H9 (cell line): ENCODE results near the gene TMEM167B. TPM values are rescaled to one million over a fixed set of nuclear protein-coding genes. Genes with fewer than 3 reads are reported as not detected.

Experiments
- DNase-seq: peaks from one replicate; pipeline ENCODE4 v3.0.0-alpha.2; 2017
- H2AFZ ChIP-seq: one replicate; pipeline ENCODE4 v1.6.1; 2013; ENCODE audit warnings: mild to moderate bottlenecking, low read length, control low read depth, moderate library complexity
- H2AK5ac ChIP-seq: 2 replicates; pipeline ENCODE4 v1.6.1; 2013; ENCODE audit warnings: low read length, control low read depth, mixed read lengths; ENCODE audit not compliant: insufficient read length
- H2BK120ac ChIP-seq: one replicate; pipeline ENCODE4 v1.6.1; 2013; ENCODE audit warnings: low read depth, mild to moderate bottlenecking, low read length, control low read depth, inconsistent platforms; ENCODE audit not compliant: poor library complexity, severe bottlenecking
- H2BK12ac ChIP-seq: 2 replicates; pipeline ENCODE4 v1.6.1; 2013; ENCODE audit warnings: low read length, control low read depth, mixed read lengths, low read depth; ENCODE audit not compliant: insufficient read length
- H2BK15ac ChIP-seq: 2 replicates; pipeline ENCODE4 v1.6.1; 2013; ENCODE audit warnings: low read depth, low read length, control low read depth
- H2BK20ac ChIP-seq: one replicate; pipeline ENCODE4 v1.6.1; 2013; ENCODE audit warnings: low read depth, mild to moderate bottlenecking, low read length, control low read depth, inconsistent platforms; ENCODE audit not compliant: poor library complexity, severe bottlenecking
- H2BK5ac ChIP-seq: 2 replicates; pipeline ENCODE4 v1.6.1; 2013; ENCODE audit warnings: low read length, control low read depth, mixed read lengths; ENCODE audit not compliant: insufficient read length
- H3K14ac ChIP-seq: 2 replicates; pipeline ENCODE4 v1.6.1; 2013; ENCODE audit warnings: low read length, control low read depth; ENCODE audit not compliant: insufficient read depth
- H3K18ac ChIP-seq: 2 replicates; pipeline ENCODE4 v1.6.1; 2013; ENCODE audit warnings: low read depth, mild to moderate bottlenecking, mixed read lengths, low read length, control low read depth; ENCODE audit not compliant: insufficient read length
- H3K23ac ChIP-seq: 2 replicates; pipeline ENCODE4 v1.6.1; 2013; ENCODE audit warnings: low read length, control low read depth, mixed read lengths, low read depth; ENCODE audit not compliant: insufficient read length
- H3K23me2 ChIP-seq: 2 replicates; pipeline ENCODE4 v1.6.1; 2013; ENCODE audit warnings: low read depth, mild to moderate bottlenecking, mixed read lengths, low read length, control low read depth; ENCODE audit not compliant: insufficient read length, poor library complexity, severe bottlenecking
- H3K27ac ChIP-seq: 2 replicates; pipeline ENCODE4 v1.5.1; 2013; ENCODE audit warnings: low read length, control low read depth, mixed read lengths, low read depth; ENCODE audit not compliant: insufficient read length
- H3K27me3 ChIP-seq: 2 replicates; pipeline ENCODE4 v1.6.1; 2013; ENCODE audit warnings: low read length, control low read depth, inconsistent platforms; ENCODE audit not compliant: insufficient read depth
- H3K4ac ChIP-seq: 2 replicates; pipeline ENCODE4 v1.6.1; 2013; ENCODE audit warnings: low read depth, mild to moderate bottlenecking, control low read depth, inconsistent platforms, low read length, moderate library complexity
- H3K4me1 ChIP-seq: 2 replicates; pipeline ENCODE4 v1.6.1; 2013; ENCODE audit warnings: low read length, control low read depth, inconsistent platforms; ENCODE audit not compliant: insufficient read depth
- H3K4me2 ChIP-seq: 2 replicates; pipeline ENCODE4 v1.6.1; 2013; ENCODE audit warnings: low read length, control low read depth, mixed read lengths; ENCODE audit not compliant: insufficient read length, insufficient read depth
- H3K56ac ChIP-seq: 2 replicates; pipeline ENCODE4 v1.6.1; 2013; ENCODE audit warnings: low read depth, mild to moderate bottlenecking, mixed read lengths, low read length, control low read depth; ENCODE audit not compliant: insufficient read length
- H3K79me1 ChIP-seq: 2 replicates; pipeline ENCODE4 v1.6.1; 2013; ENCODE audit warnings: low read depth, mild to moderate bottlenecking, moderate library complexity, low read length, control low read depth, inconsistent platforms; ENCODE audit not compliant: insufficient read depth, poor library complexity, severe bottlenecking
- H3K79me2 ChIP-seq: 2 replicates; pipeline ENCODE4 v1.6.1; 2013; ENCODE audit warnings: low read length, control low read depth, inconsistent platforms; ENCODE audit not compliant: insufficient read depth
- H3K9ac ChIP-seq: 2 replicates; pipeline ENCODE4 v1.6.1; 2013; ENCODE audit warnings: low read length, control low read depth, mixed read lengths; ENCODE audit not compliant: insufficient read length; ENCODE audit errors: extremely low read depth
- H3K9me3 ChIP-seq: one replicate; pipeline ENCODE4 v1.6.1; 2013; ENCODE audit warnings: low read depth, low read length, inconsistent platforms; ENCODE audit not compliant: control insufficient read depth
- H3T11ph ChIP-seq: one replicate; pipeline ENCODE4 v1.6.1; 2013; ENCODE audit warnings: mild to moderate bottlenecking, low read length, control low read depth, inconsistent platforms
- H4K20me1 ChIP-seq: one replicate; pipeline ENCODE4 v1.6.1; 2013; ENCODE audit not compliant: control insufficient read depth, insufficient read length, insufficient read depth
- H4K5ac ChIP-seq: 2 replicates; pipeline ENCODE4 v1.6.1; 2013; ENCODE audit warnings: low read depth, mild to moderate bottlenecking, mixed read lengths, low read length, control low read depth; ENCODE audit not compliant: insufficient read length
- H4K8ac ChIP-seq: replicated peaks from 2 replicates; pipeline ENCODE4 v1.6.1; 2013; ENCODE audit warnings: low read length, control low read depth, mixed read lengths, low read depth; ENCODE audit not compliant: insufficient read length
- H4K91ac ChIP-seq: 2 replicates; pipeline ENCODE4 v1.6.1; 2013; ENCODE audit warnings: low read depth, mild to moderate bottlenecking, moderate library complexity, mixed read lengths, low read length, control low read depth; ENCODE audit not compliant: insufficient read length
- H3K27ac Mint-ChIP-seq, 3 experiments: 2 replicates in 2 of 3; 3 replicates in 1 of 3; pipeline ENCODE4 v1.8.0; 2020 to 2021; ENCODE audit warnings: mixed read lengths in 3 of 3, mild to moderate bottlenecking in 1 of 3, moderate library complexity in 1 of 3
- H3K27me3 Mint-ChIP-seq: 2 replicates; pipeline ENCODE4 v1.8.0; 2021; ENCODE audit warnings: low read depth, mild to moderate bottlenecking, moderate library complexity, mixed read lengths
- H3K36me3 Mint-ChIP-seq, 3 experiments: 2 replicates in 2 of 3; 3 replicates in 1 of 3; pipeline ENCODE4 v1.8.0; 2020 to 2021; ENCODE audit warnings: low read depth in 3 of 3, mixed read lengths in 3 of 3; ENCODE audit not compliant: insufficient read depth in 1 of 3
- H3K4me1 Mint-ChIP-seq, 2 experiments: 2 replicates each; pipeline ENCODE4 v1.8.0; 2020; ENCODE audit warnings: mixed read lengths in 2 of 2
- H3K4me3 Mint-ChIP-seq, 2 experiments: 2 replicates in 1 of 2; 3 replicates in 1 of 2; pipeline ENCODE4 v1.8.0; 2020 to 2021; ENCODE audit warnings: mild to moderate bottlenecking in 2 of 2, mixed read lengths in 2 of 2, moderate library complexity in 1 of 2
- H3K9me3 Mint-ChIP-seq, 2 experiments: 2 replicates in 1 of 2; 3 replicates in 1 of 2; pipeline ENCODE4 v1.8.0; 2020; ENCODE audit warnings: mild to moderate bottlenecking in 2 of 2, mixed read lengths in 2 of 2, moderate library complexity in 1 of 2
- WGBS: extraction: QIAGEN DNeasy Blood & Tissue Kit; methylation state at CpG from one replicate; pipeline ENCODE4 v1.1.7; 2013; ENCODE audit warnings: missing lambda C conversion rate, low lambda C conversion rate, mixed read lengths; ENCODE audit not compliant: insufficient read length; ENCODE audit errors: extremely low coverage; 5-methylcytosine and 5-hydroxymethylcytosine counted together
- total RNA-seq: library from RNA; stranded (reverse); gene quantifications from 2 replicates; pipeline ENCODE4 v1.2.1, GENCODE V29; 2021
- TF ChIP-seq, protein P1 (sequence below): fragments of 200-600 bp; sonication (generic); conservative IDR thresholded peaks from 3 replicates; pipeline ENCODE4 v1.8.0; 2021; ENCODE audit warnings: antibody characterized with exemption, mild to moderate bottlenecking

The TMEM167B gene
- total RNA-seq, 1 experiment from 2014 or later = 13.9 TPM

DNA sequence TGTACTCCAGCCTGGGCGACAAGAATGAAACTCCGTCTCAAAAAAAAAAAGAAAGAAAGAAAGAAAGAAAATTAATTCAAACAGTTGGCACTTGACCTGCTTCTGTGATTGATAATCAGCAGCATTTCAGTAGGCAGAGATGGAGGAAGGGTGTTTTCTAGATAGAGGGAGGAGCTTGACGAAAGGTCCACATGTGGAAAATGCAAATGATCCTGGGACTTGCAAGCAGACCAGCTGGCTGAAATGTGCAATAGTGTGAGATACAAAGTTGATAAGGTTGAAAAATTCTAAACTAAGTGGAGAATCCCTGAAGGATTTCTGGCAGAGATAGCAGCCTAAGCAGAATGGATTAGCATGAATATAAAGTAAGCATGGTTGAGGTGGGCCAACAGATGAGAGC, 27.5 kb downstream of the TMEM167B start:
- Histone ChIP-seq H3K18ac (no peak overlapping the region), H3K56ac (no peak overlapping the region), H3K27ac (no peak overlapping the region), H2AFZ (no peak overlapping the region), H3K4me1 (no peaks in the 10 kb centered on the region), H3K4me2 (no peak overlapping the region), H3T11ph (no peak overlapping the region), H3K9me3 (no peaks in the 10 kb centered on the region), H3K23ac (no peak overlapping the region), H3K79me1 (no peaks in the 10 kb centered on the region), H3K79me2 (no peaks in the 10 kb centered on the region), H3K27me3 (peaks cover 19% of the 10 kb centered on the region; the same call in 1 of the 2 replicates), H3K23me2 (peaks cover 13% of the 10 kb centered on the region), H2BK120ac (no peak overlapping the region), H4K5ac (no peak overlapping the region), H2BK12ac (no peak overlapping the region), H4K91ac (no peak overlapping the region), H4K8ac (no peak overlapping the region), H3K9ac (no peak overlapping the region), H4K20me1 (no peaks in the 10 kb centered on the region), H2AK5ac (no peak overlapping the region), H2BK20ac (no peak overlapping the region), H3K4ac (no peak overlapping the region), H2BK15ac (no peak overlapping the region), H3K14ac (no peak overlapping the region), H2BK5ac (no peak overlapping the region)
- WGBS = no CpG with 5 or more reads among the region's 3 CpGs
- peaks cover 46% of the 10 kb centered on the region for H3K27me3 Mint-ChIP-seq
- H3K36me3 Mint-ChIP-seq = no peaks in the 10 kb centered on the region
- TF ChIP-seq, protein P1, sequence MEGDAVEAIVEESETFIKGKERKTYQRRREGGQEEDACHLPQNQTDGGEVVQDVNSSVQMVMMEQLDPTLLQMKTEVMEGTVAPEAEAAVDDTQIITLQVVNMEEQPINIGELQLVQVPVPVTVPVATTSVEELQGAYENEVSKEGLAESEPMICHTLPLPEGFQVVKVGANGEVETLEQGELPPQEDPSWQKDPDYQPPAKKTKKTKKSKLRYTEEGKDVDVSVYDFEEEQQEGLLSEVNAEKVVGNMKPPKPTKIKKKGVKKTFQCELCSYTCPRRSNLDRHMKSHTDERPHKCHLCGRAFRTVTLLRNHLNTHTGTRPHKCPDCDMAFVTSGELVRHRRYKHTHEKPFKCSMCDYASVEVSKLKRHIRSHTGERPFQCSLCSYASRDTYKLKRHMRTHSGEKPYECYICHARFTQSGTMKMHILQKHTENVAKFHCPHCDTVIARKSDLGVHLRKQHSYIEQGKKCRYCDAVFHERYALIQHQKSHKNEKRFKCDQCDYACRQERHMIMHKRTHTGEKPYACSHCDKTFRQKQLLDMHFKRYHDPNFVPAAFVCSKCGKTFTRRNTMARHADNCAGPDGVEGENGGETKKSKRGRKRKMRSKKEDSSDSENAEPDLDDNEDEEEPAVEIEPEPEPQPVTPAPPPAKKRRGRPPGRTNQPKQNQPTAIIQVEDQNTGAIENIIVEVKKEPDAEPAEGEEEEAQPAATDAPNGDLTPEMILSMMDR = no peak
- H3K4me3 Mint-ChIP-seq = no peak overlapping the region
- no peak overlapping the region for H3K27ac Mint-ChIP-seq
- H3K9me3 Mint-ChIP-seq = no peaks in the 10 kb centered on the region; a peak in 1 of 5 replicates
- H3K4me1 Mint-ChIP-seq = peaks cover 8 to 10% of the 10 kb centered on the region in 2 experiments
- DNase-seq = no peak
